Omental fat pad (tissue), 4 donors: Measurements from ENCODE around the gene HSPBP1. TPM values are rescaled to one million over a fixed set of nuclear protein-coding genes. Genes with fewer than 3 reads are reported as not detected.

Experiments used
- ATAC-seq: fragments of 150-250 bp; one replicate; pipeline ENCODE4 v1.9.1; 2016; ENCODE audit warnings: mild to moderate bottlenecking, moderate library complexity; ENCODE audit not compliant: low FRiP score
- DNase-seq: peaks from one replicate; pipeline ENCODE4 v3.0.0-alpha.2; 2019; ENCODE audit warnings: low spot score
- total RNA-seq, 4 donors: library from RNA; depleted of rRNA; stranded (reverse); fragments of >200 nt; gene quantifications; one replicate each; pipeline ENCODE4 v1.1.0, GENCODE V29; 2016
- TF ChIP-seq, protein P1 (sequence below), 3 donors: fragments of 450-650 bp; IDR thresholded peaks; one replicate each; pipeline ENCODE4 v1.5.1; 2016 to 2017; ENCODE audit warnings: antibody characterized with exemption in 3 of 3, mild to moderate bottlenecking in 3 of 3, moderate library complexity in 2 of 3

The HSPBP1 gene
- total RNA-seq, 4 donors from 2014 or later, result 19.5 to 25.9 (median 21.2) TPM

DNA sequence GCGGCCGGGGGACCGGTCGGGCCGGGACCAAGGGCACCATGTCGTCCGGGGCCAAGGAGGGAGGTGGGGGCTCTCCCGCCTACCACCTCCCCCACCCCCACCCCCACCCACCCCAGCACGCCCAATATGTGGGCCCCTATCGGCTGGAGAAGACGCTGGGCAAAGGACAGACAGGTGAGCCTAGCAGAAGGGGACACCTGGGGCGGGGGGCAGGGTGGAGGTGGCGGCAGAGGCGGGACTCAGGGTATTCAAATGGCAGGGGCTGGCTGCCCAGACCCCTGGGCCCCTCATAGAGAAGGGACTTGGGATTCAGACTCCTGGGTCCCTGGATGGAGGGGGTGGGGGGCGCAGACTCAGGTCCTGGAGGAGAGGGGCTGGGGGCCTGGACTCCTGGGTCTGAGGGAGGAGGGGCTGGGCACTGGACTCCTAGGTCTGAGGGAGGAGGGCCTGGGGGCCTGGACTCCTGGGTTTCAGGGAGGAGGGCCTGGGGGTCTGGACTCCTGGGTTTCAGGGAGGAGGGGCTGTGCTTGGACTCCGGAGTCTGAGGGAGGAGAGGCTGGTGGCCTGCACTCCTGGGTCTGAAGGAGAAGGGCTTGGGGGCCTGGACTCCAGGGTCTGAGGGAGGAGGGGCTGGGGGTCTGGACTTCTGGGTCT lies 4.6 kb upstream of the HSPBP1 start:
- no peak for DNase-seq
- TF ChIP-seq, protein P1, sequence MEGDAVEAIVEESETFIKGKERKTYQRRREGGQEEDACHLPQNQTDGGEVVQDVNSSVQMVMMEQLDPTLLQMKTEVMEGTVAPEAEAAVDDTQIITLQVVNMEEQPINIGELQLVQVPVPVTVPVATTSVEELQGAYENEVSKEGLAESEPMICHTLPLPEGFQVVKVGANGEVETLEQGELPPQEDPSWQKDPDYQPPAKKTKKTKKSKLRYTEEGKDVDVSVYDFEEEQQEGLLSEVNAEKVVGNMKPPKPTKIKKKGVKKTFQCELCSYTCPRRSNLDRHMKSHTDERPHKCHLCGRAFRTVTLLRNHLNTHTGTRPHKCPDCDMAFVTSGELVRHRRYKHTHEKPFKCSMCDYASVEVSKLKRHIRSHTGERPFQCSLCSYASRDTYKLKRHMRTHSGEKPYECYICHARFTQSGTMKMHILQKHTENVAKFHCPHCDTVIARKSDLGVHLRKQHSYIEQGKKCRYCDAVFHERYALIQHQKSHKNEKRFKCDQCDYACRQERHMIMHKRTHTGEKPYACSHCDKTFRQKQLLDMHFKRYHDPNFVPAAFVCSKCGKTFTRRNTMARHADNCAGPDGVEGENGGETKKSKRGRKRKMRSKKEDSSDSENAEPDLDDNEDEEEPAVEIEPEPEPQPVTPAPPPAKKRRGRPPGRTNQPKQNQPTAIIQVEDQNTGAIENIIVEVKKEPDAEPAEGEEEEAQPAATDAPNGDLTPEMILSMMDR (IDR thresholded peaks at IDR 0.05), result no peak
- no peak for ATAC-seq

DNA sequence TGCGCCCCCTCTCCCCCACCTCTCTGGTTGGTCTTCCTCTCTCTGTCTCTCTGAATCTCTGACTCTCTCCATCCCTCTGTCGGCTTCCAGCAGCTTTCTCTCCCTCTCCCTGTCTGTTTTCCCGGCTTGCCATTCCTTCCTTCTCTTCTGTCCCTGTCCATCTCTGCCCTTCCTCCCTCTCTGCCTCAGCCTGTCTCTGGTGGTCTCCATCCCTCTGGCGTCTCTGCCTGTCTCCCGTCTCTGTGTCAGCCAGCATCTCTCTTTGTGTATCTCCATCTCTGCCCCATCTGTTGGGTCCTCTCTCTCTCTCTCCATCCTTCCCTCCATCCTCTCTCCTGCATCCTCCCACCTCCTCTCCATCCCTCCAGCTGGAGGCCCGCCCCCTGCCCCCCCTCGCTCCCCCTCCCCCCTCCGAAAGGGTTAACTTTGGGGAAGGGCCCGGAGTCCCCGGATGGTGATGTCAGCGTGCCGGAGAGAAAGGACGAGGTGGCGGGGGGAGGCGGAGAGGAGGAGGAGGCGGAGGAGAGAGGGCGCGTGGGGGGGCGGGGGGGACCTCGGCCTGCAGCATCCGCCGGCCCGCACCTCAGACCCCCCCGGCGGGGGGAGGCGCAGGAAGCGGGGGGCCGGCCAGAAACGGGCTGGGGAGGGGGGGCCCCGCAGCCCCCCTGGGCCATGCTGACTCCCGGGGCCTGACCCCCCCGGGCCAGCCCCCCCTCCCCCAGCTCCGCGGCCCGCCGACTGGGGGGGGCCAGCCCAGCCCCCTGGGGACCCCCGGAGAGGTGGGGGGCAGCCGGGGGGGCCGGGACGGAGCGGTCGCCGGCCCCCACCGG lies 3.9 kb upstream of the HSPBP1 start, which contains the start of gene BRSK1:
Gene BRSK1, plus strand, starts transcription at position 450 of the 830 bp plus-strand sequence. CDS start 446 bp downstream, outside the sequence.
- DNase-seq (no peak), ATAC-seq (no peak)
- TF ChIP-seq, protein P1 (IDR thresholded peaks at IDR 0.05), result no peak

DNA sequence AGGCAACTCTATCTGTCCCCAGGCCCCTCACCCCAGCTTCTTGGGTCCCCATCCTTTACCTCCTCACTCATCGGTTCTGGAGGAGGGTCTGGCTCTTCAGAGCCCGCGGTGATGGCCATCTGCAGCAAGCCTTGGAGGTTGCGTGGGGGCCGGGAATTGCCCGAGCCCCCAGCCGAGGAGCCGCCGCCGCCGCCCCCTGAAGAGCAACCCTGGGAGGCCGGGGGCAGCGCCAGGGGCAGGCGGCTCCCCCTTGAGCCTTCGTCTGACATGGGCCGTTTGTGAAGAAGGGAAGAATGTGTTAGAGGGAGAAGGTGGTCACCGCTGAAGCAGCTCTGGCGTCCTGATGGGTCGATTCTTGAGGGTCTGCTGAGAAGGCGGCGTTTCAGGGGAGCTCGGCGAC lies 570 bp downstream of the HSPBP1 start:
- no peak for ATAC-seq
- TF ChIP-seq, protein P1 (IDR thresholded peaks at IDR 0.05), result no peak
- DNase-seq, result no peak

DNA sequence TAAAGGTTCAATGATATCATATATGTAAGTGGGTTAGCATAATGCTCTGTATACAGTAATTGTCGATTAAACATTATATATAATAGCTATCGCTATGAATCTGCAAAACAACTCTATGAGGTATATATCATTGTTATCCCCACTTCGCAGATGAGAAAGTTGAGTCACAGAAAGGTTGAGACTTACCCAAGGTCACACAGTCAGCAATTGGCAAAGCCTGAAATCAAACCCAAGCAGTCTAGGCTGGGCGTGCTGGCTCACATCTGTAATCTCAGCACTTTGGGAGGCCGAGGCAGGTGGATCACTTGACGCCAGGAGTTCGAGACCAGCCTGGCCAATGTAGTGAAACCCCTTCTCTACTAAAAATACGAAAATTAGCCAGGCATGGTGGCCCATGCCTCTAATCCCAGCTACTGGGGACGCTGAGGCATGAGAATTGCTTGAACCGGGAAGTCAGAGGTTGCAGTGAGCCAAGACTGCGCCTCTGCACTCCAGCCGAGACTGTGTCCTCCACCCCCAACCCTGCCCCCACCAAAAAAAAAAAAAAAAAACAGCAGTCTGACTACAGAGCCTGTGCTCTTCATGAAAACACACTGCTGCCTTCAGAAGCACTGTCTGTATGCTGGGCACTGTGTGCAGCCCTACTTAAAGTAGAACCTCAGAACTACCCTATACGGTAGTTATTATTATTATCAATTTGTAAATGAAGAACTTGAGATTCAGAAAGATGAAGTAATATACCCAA lies 1.3 kb downstream of the HSPBP1 start:
- TF ChIP-seq, protein P1 (IDR thresholded peaks at IDR 0.05), result no peak
- ATAC-seq (no peak), DNase-seq (no peak)

DNA sequence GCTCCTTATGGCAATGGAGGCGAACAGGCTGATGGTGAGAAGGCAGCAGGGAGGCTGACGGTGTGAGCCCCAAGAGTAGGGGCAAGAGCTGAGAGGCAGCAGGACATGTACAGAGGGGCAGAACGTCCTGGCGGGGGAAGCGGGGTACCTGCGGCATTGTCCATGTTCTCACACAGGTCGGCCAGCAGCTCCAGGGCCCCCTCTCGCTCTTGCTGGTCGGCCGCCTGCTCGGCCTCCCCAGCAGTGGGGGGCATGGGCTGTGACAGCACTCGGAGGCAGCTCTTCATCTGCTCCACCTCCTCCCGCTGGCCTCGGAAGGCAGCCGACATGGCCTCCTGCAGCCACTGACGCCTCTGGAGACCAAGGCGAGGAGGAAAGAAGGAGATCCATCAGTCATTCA lies 2.4 kb downstream of the HSPBP1 start:
- no peak for DNase-seq
- ATAC-seq, result no peak
- TF ChIP-seq, protein P1 (IDR thresholded peaks at IDR 0.05), result no peak

DNA sequence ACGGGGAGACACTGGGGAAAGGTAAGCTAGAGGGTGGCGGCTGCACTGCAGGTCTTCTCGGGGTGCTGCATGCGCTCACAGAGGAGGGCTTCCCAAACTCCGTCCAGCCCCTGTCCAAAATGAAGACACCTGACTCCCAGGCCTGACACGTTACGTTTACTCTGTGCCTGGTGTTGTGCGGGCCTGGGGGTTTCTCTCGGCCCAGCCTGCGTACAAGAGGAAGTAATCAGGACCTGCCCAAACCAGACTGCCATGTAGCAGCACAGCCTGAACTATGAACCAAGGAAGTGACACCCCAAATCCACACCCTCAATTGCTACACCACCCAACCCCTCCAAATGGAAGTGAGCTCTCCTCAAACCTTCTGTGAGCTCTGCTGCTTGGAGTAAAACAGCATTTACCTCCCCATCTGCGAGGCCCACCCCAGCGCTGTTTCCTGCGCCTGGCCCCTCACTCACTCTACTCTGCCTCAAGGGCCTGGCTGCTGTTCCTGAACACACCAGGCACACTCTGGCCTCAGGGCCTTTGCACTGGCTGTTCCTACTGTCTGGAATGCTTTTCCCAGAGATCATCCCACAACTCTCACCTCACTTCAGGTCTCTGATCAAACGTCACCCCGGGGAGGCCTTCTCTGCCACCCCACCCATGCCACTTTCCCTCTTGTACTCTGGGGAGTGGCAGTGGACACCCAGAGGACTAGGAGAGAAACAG lies 3.0 kb downstream of the HSPBP1 start:
- TF ChIP-seq, protein P1 (IDR thresholded peaks at IDR 0.05), result no peak
- no peak for DNase-seq
- ATAC-seq, result no peak
